Measurements from ENCODE around the gene CTBP1.

CTBP1 gene

DNA sequence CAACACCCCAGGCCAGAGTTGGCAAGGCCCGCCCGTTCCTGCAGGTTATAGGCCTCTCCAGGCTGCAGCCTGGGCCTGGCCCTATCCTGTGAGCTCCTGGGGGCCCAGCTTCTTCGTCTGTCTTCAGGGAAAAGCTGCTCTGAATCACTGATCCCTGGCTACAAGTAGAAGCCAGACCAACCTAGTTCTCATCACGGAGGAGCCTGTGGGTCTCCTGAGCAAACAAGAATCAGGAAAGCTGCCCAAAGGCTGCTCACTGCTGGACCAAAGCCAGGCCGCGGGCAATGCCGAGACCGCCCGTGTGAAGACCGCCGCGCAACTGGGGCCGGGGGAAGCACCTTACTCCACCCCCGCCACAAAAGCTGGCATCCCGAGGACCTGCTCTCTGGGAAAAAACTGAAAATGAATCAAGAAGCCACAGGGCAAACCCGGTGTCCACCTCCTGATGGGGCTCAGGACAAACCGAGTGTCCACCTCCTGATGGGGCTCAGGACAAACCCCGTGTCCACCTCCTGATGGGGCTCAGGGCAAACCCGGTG, 12.8 kb downstream of the CTBP1 start:
- DNase-seq = no peak

DNA sequence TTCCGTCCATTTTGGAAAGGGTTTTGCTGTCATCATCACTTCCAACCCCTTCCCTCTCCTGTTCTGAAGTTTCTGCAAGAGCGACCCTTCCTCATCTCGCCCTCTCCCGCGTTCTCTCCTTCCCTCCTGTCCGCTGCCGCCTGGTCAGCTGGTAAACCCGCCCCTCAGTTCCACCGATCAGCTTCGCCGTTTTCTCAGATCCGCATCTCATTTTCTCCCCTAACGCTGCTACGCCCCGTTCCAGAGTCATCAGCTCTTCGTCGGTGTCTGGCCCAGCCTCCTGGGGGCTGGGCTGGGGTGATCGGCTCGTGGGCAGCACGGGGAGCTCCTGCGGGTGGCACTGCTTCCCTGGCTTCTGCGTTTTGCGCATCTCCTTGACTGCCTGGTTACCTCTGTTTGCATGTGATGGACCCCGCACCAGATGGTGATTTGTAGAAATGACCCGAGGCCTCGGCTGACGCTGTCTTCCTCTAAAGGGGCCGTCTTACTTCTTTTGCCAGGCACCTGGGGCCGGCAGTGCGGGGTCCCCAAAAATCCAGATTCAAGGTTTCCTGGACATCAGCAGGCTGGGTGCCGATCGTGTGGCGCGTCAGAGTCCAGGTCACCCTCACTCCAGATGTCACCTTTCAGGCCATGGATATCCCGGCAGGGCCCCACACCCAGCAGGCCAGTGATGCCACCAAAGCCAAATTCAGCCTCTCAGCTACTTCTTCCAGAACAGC, 13.4 kb downstream of the CTBP1 start:
- DNase-seq = no peak

DNA sequence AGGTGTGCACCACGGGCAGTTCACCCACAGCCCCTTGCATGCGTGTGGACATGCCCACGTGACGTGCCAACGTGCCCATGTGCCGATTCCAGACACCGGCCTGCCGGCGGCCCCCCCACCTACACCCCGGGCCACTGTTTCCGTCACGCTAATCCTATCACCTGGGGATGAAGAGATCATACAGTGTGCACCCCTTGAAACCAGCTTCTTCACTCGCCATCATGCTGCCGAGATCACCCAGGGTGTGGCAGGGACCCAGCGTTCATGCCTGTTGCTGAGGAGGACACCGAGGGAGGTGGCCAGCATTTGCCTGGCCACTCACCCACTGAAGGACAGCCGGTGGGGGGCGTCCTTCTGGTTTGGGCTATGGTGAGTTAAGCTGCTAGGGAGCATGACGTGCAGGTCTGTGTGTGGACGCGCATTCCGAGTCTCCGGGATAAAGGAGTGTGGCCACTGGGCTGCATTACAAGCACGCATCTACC, 14.1 kb downstream of the CTBP1 start:
- DNase-seq = no peak

DNA sequence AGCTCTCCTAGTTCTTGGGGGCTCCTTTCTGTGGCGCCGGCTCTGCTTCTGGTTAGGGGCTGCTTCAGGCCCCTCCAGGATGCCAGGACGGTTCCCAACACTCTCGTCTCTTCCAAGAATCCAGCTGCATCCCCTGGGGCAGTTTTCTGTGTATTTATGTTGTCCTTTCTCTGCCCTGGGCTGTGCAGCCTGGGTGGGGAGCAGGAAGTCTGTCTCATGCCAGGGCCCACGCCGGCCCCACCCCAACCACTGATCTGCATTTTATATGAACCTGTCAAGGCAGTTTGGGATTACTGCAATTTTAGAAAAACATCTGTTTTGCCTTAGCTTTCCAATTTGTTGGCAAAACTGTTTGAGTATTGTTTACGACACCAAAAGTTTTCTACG, 14.6 kb downstream of the CTBP1 start:
- no peak for DNase-seq

DNA sequence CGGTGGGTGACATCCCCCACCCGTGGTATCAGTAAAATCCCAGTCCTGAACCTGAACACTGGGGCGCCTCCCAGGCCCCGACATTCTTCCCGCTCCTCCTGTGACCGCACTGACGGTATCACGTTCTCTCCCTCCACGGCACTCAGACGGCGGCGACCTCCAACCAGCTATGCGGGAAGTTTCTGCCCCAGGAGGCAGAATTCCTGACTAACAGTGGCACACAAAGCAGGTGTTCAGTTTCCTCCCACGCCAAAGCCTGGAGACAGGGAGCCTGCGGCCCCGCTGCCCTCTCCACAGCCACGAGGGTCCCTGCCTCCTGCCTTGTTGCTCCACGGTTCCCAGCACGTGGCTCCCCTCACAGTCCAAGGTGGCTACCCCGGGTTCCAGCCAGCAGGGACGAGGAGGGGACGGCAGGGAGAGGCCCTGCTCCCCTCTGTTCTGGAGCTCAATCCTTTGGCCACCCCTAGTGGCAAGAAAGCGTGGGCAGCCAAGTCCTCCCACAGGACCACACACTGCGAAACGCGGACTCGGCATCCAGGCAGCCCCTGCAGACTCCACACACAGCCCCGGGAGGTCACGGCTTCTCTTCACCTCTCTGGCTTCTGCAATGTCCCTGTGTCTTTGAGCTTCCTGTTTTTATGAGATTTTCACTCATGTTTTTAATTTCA, 15.2 kb downstream of the CTBP1 start:
- DNase-seq = no peak

DNA sequence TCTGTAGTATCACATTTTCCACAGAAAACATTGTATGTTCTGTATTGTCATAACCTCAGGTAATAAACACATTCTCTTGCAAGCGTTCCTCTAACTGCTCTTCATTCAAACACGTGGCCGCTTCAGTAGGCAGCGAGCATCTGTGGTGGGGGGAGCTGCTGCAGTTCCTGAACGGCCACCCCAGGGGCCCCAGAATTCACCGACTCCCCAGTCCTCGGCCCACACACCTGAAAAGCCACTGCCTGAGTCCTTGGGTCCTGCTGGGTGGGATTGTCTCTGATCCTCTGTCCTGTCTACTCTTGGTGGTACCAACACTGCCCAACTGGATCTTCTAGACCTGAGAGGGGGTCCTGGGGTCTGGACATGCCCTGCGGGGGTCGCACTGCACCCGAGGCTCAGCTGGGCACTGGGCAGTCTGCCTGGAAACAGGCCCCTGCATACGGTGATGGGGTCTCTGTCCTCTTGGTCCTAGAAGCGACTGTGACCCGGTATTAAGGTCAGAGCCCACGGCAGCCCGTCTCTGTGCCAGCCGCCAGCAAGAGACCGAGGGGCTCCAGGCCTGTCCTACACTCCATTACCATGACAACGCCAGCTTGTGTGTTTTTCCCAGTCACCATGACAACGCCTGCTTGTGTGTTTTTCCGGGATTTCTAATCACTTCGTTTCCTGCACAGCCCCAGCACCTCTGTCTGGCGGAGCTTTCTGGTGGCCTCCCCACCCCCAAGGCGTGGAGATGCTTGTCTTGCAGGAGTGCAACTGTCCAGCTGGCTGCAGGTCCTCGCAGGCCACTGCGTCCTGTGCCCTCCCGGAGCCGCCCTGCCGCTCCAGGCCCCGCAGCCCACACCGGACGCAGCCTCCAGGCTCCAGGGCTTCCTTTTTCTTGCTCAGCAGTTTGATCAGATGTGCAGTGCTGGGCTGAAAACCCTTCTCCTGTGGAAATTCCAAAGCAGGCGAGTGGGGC, 16.0 kb downstream of the CTBP1 start:
- DNase-seq = no peak

DNA sequence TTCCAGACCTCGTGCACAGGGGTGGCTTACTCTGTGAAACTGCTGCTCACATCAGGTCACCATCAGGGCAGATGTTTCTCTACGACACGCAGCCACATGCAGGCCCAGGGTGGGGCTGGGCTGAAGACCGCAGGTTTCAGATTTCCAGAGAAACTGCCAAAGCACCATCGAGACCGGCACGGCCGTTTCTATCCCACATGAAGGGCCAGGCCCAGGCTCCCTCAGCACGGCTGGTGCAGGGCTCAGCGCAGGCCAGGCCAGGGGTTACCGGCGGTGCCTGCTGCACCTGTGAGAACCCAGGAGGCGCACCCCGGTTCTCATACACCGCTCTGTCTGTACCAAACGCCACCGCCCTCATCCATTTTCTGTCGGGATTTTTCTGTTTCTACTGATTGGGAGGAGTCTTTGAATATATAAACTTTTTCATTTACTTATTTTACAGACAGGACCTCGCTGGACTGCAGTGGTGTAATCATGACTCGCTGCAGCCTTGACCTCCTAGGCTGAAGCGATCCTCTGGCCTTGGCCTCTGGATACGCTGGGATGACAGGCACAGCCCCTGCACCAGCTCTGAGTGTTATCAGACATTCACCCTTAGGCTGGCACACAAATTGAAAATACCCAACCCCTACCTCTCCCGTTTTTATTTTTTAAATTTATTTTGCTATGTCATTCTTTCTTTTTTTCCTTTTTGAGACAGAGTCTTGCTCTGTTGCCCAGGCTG, 17.1 kb downstream of the CTBP1 start:
- DNase-seq = no peak

DNA sequence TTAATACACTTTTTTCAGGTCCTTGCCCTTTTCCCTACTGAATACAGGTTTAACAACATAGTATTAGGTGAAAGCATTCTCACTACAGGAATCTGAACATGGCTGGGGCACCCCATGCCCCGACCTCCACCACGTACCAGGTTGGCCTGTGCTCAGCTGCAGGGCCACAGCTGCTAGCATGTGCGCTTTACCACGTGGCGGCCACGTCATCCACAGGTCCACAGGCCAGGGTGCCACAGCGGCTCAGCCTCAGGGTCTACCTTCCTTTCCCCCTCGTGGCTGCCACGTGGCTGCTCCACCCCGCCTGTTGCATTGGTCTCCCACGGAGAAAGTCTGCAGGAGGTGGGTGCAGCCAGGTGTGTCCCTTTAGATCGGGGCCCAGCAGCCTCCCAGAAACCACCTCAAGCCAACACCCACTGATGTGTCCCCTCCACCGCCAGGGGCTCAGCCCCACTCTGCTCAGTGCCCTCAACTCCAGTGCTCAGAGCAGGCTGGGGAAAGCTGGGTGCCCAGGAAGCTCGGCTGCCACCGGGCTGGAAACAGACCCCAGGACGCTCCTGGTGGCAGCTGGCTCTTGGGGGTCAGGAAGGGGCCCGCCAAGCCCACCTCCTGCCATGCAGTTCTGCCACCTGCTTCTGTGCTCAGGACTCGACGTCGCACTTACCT, 17.8 kb downstream of the CTBP1 start:
- DNase-seq = no peak

DNA sequence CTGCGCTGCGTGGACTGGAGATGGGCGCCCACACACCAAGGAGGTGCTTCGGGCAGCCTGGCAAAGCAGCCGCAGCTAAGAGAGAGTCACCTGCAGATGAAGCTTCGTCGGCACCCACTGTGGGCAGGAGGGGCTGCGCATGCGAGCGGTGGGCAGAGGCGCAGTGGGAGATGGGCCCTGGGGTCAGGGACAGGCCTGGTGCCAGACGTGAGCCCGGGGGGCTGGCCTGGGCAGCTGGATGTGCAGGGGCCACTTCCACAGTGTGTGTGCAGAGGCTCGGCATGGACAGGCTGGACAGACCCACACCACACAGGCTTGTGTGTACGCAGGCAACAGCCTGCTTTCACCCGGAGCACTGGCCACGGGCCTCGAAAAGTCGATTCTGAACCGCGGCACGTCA, 18.6 kb downstream of the CTBP1 start:
- DNase-seq = no peak

DNA sequence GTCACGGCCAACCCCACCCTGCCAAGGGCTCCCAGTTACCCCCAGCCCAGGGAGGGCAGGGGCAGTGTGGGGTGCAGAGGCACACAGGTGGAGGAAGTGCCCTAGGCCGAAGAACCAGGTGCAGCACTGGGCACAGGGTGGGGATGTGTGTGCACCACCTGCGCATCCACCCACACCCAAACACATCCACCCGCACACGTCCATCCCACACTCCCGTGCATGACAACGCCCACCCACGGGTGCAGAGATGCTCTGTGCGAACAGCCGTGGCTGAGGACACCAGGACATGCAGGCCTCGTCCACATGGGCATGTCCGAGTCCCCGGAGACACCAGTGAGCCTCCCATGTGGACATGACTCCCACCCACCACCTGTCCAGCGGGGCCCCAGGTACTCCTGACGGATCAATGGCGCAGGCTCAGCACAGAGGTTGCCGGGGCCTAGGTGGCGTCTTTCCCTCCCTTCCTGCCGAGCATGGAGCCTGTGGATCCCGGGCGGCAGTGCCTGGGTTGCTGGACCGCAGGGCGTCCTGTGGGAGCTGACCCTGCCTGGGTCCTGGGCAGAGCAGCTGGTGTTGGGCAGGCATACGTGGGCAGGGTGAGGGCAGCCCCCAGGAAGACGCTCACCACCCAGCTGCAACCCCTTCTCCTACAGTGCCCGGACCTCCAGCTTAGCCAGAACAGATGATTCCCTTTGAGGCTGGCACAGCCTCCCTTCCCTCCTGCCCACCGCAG, 19.6 kb downstream of the CTBP1 start:
- DNase-seq = no peak

DNA sequence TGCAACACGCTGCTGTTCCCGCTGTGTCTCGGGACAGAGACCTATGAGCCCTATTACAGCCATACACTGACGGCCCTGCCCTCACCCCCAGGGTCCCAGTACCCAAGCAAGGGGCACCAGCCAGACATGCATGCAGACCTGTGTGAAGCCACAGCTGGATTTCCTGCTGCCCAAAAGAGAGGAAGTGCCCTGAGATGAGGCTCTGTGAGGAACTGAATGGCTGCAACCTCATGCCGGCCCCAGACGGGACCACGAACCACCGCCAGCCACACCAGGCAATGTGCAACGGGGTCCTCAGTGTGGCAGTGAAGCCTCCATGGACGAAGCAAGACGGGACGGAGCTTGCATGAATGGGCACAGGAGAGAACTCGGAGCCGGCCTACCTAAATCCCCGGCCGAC, 21.1 kb downstream of the CTBP1 start:
- DNase-seq = no peak

DNA sequence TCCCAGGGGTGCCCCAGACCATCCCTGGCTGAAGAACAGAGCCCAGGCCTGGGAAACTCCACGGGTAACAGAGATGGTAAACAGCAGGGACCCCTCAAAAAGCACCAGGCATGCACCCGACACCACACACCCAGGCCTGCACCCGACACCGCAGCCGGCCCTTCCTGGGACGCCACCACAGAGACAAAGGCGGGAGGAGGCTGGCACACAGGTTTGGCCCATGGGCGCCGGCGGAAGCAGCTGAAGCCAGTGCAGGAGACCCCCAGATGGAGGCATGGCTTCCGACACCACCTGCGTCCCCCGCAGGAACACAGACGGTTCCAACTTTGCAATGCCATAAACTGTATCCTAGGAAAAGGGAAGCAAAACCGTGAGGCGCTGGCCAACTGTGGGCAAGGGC, 22.3 kb downstream of the CTBP1 start:
- DNase-seq = no peak

DNA sequence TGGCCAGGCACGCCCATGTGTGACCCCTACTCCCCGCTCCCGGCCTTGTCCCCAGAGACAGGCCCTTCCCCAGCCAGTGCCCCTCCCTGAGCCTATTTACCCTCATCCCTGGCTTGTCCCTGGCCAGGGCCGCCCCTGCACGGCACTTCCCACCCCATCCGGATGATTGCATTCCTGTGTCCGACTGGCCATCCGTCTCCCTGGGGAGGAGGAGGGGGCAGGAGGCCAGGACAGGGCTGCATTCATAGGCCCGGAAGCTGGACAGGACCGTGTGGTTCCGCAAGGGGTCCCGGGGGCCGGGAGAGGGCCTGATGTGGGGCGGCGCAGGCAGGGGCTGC, 22.8 kb downstream of the CTBP1 start:
- no peak for DNase-seq

DNA sequence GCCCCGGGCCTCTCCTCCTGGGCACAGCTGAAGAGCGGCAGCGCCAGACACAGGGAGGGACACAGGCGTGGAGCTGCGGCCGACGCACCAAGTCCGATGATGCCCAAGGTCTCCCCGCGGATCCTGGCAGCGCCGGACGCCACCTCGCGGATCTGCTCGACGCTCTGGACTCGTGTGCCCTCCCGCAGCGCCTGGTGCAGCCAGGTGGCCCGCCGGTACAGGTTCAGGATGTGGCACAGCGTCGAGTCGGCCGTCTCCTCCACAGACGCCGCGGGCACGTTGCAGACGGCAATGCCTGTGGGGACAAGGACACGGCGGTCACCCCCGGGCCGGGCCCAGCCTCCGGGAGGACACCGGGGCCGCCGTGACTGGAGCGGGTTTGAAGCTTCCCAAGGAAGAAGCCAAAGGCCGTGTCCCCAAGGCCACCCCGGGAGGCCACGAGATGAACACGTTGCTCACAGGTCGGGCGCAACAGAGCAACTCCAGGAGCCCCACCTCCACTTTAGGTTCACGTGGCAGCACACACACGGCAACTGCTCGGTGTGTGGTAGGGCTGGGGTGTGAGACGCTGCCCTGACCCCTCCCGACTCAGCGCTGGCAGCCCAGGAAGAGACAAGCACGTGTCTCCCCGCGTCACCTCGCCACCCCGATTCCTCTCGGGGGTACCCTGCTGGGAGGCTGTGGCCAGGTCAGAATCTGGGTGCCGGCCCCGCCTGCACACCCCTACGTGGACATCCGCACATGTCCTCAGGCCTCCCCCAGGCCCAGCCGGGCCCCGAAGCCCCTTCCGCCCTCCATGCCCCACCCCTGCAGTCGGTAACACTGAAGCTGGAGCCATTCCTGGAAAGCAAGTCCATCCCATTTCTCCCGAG, 23.4 kb downstream of the CTBP1 start:
- no peak for DNase-seq

DNA sequence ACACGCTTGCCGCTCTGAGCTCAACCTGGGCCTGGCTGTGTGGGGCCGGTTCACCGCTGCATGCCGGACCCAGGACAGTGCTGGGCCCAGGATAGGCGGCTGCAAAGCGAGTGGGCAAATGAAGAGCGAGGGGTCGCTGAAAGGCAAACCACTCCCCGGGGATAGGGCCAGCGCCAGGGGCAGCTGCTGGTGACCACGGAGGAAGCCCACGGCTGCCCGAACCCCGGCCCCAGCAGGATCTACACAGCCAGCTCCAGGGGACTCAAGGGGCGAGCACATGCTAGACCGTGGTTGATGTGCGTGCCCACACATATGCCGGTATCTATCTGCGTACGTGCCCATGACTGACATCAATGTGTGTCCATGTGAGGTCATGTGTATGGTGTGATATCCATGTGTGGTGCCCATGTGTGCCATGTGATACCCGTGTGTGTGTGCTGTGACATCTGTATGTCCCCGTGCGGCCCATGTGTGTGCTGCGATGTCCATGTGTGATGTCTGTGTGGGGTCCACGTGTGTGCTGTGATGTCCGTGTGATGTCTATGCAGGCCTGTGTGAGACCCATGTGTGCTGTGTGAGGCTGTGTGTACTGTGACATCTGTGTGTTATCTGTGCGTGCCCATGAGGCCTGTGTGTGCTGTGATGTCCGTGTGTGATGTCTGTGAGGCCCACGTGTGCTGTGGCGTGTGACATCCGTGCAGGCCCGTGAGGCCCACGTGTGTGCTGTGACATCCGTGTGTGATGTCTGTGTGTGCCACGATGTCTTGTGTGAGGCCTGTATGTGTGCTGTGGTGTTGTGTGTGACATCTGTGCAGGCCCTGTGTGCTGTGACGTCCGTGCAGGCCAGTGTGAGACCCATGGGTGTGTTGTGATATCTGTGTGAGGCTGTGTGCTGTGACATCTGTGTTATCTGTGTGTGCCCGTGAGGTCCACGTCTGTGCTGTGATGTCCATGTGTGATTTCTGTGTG, 24.8 kb downstream of the CTBP1 start:
- no peak for DNase-seq

DNA sequence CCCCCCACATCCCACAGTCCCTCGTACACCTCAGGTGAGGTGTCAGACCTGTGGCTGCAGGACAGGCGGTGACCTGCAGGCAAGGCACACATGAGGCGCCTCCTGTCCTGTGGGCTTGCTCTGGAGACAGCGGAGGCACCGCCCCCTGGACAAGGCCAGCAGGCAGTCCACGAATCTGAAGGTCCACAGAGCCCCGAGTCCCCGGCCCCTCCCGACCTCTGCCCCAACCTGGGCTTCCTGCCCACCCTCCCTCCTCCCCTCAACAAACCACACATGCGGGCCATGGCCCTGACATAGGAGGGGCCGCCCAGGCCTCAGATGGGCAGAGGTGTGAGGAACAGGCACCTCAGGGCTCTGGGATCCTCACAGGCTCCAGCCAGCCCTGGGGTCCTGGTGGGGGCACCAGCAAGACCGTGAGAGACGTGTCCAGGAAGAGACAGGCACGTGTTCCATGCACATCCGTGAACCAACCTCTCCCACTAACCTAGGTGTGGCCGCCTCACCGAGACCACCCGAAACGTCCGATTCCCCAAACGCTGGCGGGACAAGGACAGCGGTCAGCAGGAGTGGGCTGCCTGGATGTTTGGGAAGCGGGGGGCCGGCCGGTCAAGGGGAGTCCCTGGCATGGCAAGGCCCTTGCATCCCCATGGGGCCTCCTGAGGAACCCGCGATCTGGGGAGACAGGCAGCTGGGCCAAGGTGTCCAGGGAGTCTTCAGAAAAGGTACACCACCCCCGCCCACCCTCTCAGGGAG, 25.8 kb downstream of the CTBP1 start:
- DNase-seq = no peak

DNA sequence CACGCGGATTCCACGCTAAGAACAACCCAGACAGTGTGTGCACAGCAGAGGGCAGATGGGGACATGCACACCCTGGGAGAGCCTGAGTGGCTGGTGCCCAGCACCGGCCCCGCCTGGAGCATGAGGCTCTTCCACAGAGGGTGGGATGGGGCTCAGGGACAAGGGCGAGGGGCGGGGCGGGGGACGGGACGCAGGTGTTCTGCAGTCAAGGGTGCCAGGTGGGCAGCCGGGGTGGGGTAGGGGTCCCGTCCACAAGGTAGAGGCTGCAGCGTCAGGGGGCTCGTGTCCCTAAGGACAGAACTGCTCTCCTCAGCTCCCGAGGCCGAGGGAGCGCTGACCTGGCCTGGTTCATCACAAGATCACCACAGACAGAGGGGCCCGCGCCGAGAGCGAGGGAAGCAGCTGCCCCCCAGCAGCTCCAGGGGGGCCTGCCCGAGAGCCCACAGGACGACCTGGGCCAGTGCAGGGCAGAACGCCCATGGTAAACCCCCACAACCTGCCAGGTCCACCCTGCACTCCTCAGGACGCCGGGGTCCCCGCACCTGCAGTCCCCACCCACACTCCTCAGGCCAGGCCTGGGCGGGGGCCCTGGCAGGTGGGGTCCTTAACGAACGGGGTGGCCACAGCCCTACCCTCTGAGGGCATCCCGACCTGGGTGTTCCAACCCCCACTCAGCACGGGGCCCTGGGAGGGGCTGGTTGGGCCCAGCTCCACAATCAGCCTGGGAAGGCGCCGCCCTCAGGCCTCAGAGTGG, 26.7 kb downstream of the CTBP1 start:
- DNase-seq = no peak
